ENCODE data around the gene RIN3.

Gene RIN3

DNA sequence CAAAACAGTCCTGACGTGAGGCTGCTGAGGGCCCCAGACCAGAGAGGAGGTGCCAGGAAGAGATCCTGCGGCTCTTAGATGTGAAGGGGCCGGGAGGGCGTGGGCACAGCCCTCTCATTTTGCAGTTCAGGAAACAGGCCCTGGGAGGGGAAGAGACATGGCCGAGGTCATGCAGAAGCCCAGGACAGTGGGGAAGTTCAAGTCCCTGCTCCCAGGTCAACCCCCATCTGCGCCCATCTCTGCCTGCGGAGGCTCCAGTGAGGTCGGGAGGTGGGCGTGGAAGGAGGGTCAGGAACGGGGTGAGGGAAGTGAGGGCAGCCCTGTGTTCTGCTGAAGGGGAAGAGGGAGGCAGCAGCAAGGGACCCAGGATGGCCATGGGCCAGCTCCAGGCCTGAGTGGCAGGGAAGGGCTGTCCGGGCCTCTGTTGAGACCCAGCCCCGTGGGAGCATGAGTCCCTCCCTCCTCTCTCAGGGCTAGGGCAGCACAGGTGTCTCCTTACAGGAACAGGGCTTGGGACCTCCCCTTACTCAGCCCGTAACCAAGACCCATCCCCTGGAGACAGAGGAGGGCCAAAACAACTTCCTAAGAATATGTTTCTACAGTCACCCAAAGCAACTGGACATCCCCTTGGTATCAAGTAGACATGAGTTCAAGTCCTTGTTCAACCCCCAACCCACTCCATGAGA is 144.0 kb downstream of the RIN3 start:
- Histone ChIP-seq H3K4ac (ENCODE audit: low read depth, low read length) (no peak overlapping the region), H2BK5ac (ENCODE audit: low read length) (no peak overlapping the region), H3K9ac (ENCODE audit: low read length) (no peak overlapping the region), H3K79me2 (ENCODE audit: control insufficient read depth, insufficient read depth, low read length) (no peaks in the 10 kb centered on the region), H4K8ac (ENCODE audit: low read depth, low read length) (no peak overlapping the region), H3K18ac (ENCODE audit: low read length) (no peak overlapping the region), H2BK15ac (replicated peaks; ENCODE audit: low read depth) (no peak overlapping the region), H2BK120ac (ENCODE audit: low read depth, low read length) (no peak overlapping the region), H3K23ac (ENCODE audit: low read length) (peak overlapping the region; percentile 24), H3K79me1 (ENCODE audit: low read length) (no peaks in the 10 kb centered on the region), H3K4me1 (ENCODE audit: control insufficient read depth, low read depth, low read length) (peaks cover 2% of the 10 kb centered on the region), H4K5ac (ENCODE audit: low read length) (no peak overlapping the region), H3K56ac (ENCODE audit: low read length) (no peak overlapping the region), H3K27ac (ENCODE audit: low read depth, low read length) (no peak overlapping the region), H3K4me3 (ENCODE audit: low read length) (no peak overlapping the region), H3K36me3 (ENCODE audit: control insufficient read depth, insufficient read depth, low read length) (no peaks in the 10 kb centered on the region), H2AK5ac (ENCODE audit: low read length) (no peak overlapping the region), H3K4me2 (ENCODE audit: low read length) (no peak overlapping the region), H3K27me3 (ENCODE audit: insufficient read depth, low read length, poor library complexity) (no peaks in the 10 kb centered on the region)
- no peak for DNase-seq
- no CpG with 5 or more reads among the region's 13 CpGs for WGBS (ENCODE audit: extremely low coverage, insufficient coverage, low lambda C conversion rate)

DNA sequence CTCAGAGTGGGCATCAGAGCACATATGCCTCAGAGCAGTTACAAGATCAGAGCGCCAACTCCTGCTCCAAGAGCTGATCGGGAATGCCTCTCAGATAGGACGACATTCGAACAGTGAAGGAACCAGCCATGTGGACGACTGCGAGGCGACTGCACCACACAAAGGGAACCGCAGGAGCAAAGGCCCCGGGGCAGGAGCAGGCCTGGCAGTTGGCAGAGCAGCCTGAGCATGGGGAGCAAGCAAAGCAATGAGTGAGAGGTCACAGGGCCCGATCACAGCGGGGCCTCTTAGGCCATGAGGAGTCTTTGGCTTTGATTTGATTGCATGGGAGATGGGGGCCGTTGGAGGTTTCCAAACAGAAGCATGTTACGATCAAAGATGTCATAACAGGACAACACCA is 144.6 kb downstream of the RIN3 start:
- H3K4me1 ChIP-seq (ENCODE audit: control insufficient read depth, low read depth, low read length): peaks cover 2% of the 10 kb centered on the region
- H3K36me3 ChIP-seq (ENCODE audit: control insufficient read depth, insufficient read depth, low read length): no peaks in the 10 kb centered on the region
- H3K27me3 ChIP-seq (ENCODE audit: insufficient read depth, low read length, poor library complexity): no peaks in the 10 kb centered on the region
- no peak overlapping the region for H2BK15ac ChIP-seq (replicated peaks; ENCODE audit: low read depth)
- H3K18ac ChIP-seq (ENCODE audit: low read length): no peak overlapping the region
- no peak overlapping the region for H3K4me2 ChIP-seq (ENCODE audit: low read length)
- no peak overlapping the region for H3K4ac ChIP-seq (ENCODE audit: low read depth, low read length)
- H4K5ac ChIP-seq (ENCODE audit: low read length): no peak overlapping the region
- no peak overlapping the region for H2AK5ac ChIP-seq (ENCODE audit: low read length)
- H4K8ac ChIP-seq (ENCODE audit: low read depth, low read length): no peak overlapping the region
- no peak overlapping the region for H2BK120ac ChIP-seq (ENCODE audit: low read depth, low read length)
- H3K79me1 ChIP-seq (ENCODE audit: low read length): no peaks in the 10 kb centered on the region
- H3K23ac ChIP-seq (ENCODE audit: low read length): no peak overlapping the region
- H2BK5ac ChIP-seq (ENCODE audit: low read length): no peak overlapping the region
- H3K4me3 ChIP-seq (ENCODE audit: low read length): no peak overlapping the region
- H3K79me2 ChIP-seq (ENCODE audit: control insufficient read depth, insufficient read depth, low read length): no peaks in the 10 kb centered on the region
- no peak overlapping the region for H3K56ac ChIP-seq (ENCODE audit: low read length)
- no peak overlapping the region for H3K9ac ChIP-seq (ENCODE audit: low read length)
- H3K27ac ChIP-seq (ENCODE audit: low read depth, low read length): no peak overlapping the region
- DNase-seq: no peak
- no CpG with 5 or more reads among the region's 13 CpGs for WGBS (ENCODE audit: extremely low coverage, insufficient coverage, low lambda C conversion rate)

DNA sequence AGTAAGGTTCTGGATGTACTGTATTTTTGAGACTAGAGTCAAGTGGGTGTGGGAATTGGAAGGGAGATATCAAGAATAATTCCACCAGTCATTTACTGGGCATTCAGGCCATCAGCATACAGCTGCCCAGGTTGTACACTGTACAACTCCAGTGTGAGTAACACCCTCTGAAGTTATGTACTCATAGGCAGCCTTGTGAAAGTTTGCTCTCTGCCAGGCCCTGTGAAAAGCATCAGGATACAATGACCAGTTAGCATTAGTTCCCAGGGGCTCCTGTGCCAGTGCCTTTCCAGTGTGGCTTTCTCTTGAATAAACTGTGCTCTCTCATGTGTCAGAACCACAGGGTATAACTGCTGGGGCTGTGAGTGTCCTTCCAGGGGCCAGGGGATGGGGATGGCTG is 145.1 kb downstream of the RIN3 start:
- Histone ChIP-seq H2AK5ac (ENCODE audit: low read length) (no peak overlapping the region), H3K4ac (ENCODE audit: low read depth, low read length) (no peak overlapping the region), H4K8ac (ENCODE audit: low read depth, low read length) (no peak overlapping the region), H2BK120ac (ENCODE audit: low read depth, low read length) (no peak overlapping the region), H3K27me3 (ENCODE audit: insufficient read depth, low read length, poor library complexity) (no peaks in the 10 kb centered on the region), H3K4me3 (ENCODE audit: low read length) (no peak overlapping the region), H3K18ac (ENCODE audit: low read length) (no peak overlapping the region), H2BK15ac (replicated peaks; ENCODE audit: low read depth) (no peak overlapping the region), H3K79me1 (ENCODE audit: low read length) (no peaks in the 10 kb centered on the region), H3K4me1 (ENCODE audit: control insufficient read depth, low read depth, low read length) (peaks cover 2% of the 10 kb centered on the region), H3K79me2 (ENCODE audit: control insufficient read depth, insufficient read depth, low read length) (no peaks in the 10 kb centered on the region), H2BK5ac (ENCODE audit: low read length) (no peak overlapping the region), H3K27ac (ENCODE audit: low read depth, low read length) (no peak overlapping the region), H4K5ac (ENCODE audit: low read length) (no peak overlapping the region), H3K56ac (ENCODE audit: low read length) (no peak overlapping the region), H3K36me3 (ENCODE audit: control insufficient read depth, insufficient read depth, low read length) (no peaks in the 10 kb centered on the region), H3K9ac (ENCODE audit: low read length) (no peak overlapping the region), H3K4me2 (ENCODE audit: low read length) (no peak overlapping the region), H3K23ac (ENCODE audit: low read length) (no peak overlapping the region)
- DNase-seq: no peak

DNA sequence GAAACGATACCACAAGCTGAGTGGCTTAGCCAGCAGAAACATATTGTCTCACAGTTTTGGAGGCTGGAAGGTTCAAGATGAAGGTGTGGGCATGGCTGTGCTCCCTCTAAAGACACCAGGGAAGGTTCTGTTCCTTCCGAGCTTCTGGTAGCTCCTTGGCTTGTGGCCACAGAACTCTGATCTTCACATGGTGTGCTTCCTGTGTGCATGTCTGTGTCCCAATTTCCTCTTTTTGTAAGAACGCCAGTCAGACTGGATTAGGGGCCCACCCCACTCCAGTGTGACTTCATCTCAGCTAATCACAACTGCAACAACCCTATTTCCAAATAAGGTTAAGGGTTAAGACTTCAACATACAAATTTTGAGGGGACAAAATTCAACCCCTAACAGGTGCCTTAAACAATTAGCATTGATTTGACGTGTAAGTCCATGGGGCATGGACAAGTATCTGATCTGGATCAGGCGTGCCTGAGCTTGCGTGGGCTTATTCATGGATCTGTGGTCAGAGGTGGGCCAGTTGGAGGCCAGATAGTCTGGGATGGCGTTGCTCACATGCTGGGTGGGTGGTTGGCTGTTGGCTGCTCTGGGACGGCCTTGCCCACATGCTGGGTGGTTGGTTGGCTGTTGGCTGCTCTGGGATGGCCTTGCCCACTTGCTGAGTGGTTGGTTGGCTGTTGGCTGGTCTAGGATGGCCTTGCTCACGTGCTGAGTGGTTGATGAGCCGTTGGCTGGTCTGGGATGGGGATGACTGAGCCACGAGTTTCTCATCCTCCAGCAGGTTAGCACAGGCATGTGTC is 146.4 kb downstream of the RIN3 start:
- no CpG with 5 or more reads among the region's 11 CpGs for WGBS (ENCODE audit: extremely low coverage, insufficient coverage, low lambda C conversion rate)

DNA sequence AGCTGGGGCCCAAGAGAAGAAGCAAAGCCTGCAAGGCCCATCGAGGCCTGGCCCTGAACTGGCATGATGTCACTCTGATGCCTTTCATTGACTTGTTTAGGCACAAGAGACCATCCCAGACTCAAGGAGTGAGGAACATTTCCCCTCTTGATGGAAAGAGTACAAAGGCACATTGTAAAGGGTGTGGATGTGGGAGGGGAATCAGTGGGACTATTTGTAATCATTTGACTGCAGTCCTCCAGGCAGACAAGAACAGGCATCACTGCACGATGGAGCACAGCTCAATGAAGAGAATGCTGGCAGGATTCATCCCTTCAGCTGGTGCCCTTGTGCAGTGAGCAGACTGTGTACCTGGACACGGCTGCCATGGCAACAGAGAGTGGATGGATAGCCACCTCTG is 147.0 kb downstream of the RIN3 start:
- no peak overlapping the region for H3K9ac ChIP-seq (ENCODE audit: low read length)
- no peaks in the 10 kb centered on the region for H3K79me2 ChIP-seq (ENCODE audit: control insufficient read depth, insufficient read depth, low read length)
- no peak overlapping the region for H2BK120ac ChIP-seq (ENCODE audit: low read depth, low read length)
- no peak for DNase-seq
- no peak overlapping the region for H3K56ac ChIP-seq (ENCODE audit: low read length)
- peaks cover 2% of the 10 kb centered on the region for H3K4me1 ChIP-seq (ENCODE audit: control insufficient read depth, low read depth, low read length)
- no CpG with 5 or more reads among the region's 3 CpGs for WGBS (ENCODE audit: extremely low coverage, insufficient coverage, low lambda C conversion rate)
- no peak overlapping the region for H2BK15ac ChIP-seq (replicated peaks; ENCODE audit: low read depth)
- no peak overlapping the region for H4K8ac ChIP-seq (ENCODE audit: low read depth, low read length)
- no peaks in the 10 kb centered on the region for H3K36me3 ChIP-seq (ENCODE audit: control insufficient read depth, insufficient read depth, low read length)
- H3K18ac ChIP-seq (ENCODE audit: low read length): no peak overlapping the region
- H3K4ac ChIP-seq (ENCODE audit: low read depth, low read length): no peak overlapping the region
- no peaks in the 10 kb centered on the region for H3K79me1 ChIP-seq (ENCODE audit: low read length)
- H4K5ac ChIP-seq (ENCODE audit: low read length): no peak overlapping the region
- no peak overlapping the region for H3K4me3 ChIP-seq (ENCODE audit: low read length)
- no peak overlapping the region for H2BK5ac ChIP-seq (ENCODE audit: low read length)
- no peak overlapping the region for H3K27ac ChIP-seq (ENCODE audit: low read depth, low read length)
- no peak overlapping the region for H3K23ac ChIP-seq (ENCODE audit: low read length)
- H2AK5ac ChIP-seq (ENCODE audit: low read length): no peak overlapping the region
- H3K4me2 ChIP-seq (ENCODE audit: low read length): no peak overlapping the region
- no peaks in the 10 kb centered on the region for H3K27me3 ChIP-seq (ENCODE audit: insufficient read depth, low read length, poor library complexity)

More for the DNA sequence above, 146.4 kb downstream of the RIN3 start:
- no peak overlapping the region for H2BK15ac ChIP-seq (replicated peaks; ENCODE audit: low read depth)
- H3K56ac ChIP-seq (ENCODE audit: low read length): no peak overlapping the region
- H2AK5ac ChIP-seq (ENCODE audit: low read length): no peak overlapping the region
- H3K18ac ChIP-seq (ENCODE audit: low read length): no peak overlapping the region
- H2BK5ac ChIP-seq (ENCODE audit: low read length): no peak overlapping the region
- H3K79me2 ChIP-seq (ENCODE audit: control insufficient read depth, insufficient read depth, low read length): no peaks in the 10 kb centered on the region
- no peak overlapping the region for H2BK120ac ChIP-seq (ENCODE audit: low read depth, low read length)
- no peak for DNase-seq
- no peak overlapping the region for H4K8ac ChIP-seq (ENCODE audit: low read depth, low read length)
- no peak overlapping the region for H3K4ac ChIP-seq (ENCODE audit: low read depth, low read length)
- no peak overlapping the region for H3K27ac ChIP-seq (ENCODE audit: low read depth, low read length)
- no peak overlapping the region for H3K23ac ChIP-seq (ENCODE audit: low read length)
- no peaks in the 10 kb centered on the region for H3K79me1 ChIP-seq (ENCODE audit: low read length)
- no peak overlapping the region for H4K5ac ChIP-seq (ENCODE audit: low read length)
- no peaks in the 10 kb centered on the region for H3K36me3 ChIP-seq (ENCODE audit: control insufficient read depth, insufficient read depth, low read length)
- H3K4me1 ChIP-seq (ENCODE audit: control insufficient read depth, low read depth, low read length): peaks cover 2% of the 10 kb centered on the region
- no peaks in the 10 kb centered on the region for H3K27me3 ChIP-seq (ENCODE audit: insufficient read depth, low read length, poor library complexity)
- H3K9ac ChIP-seq (ENCODE audit: low read length): no peak overlapping the region
- no peak overlapping the region for H3K4me2 ChIP-seq (ENCODE audit: low read length)
- no peak overlapping the region for H3K4me3 ChIP-seq (ENCODE audit: low read length)

Measured in mesendoderm (in vitro differentiated cells).